HG02840 (cell line): ENCODE results near the gene GPC1.

ENCODE experiments used
- ATAC-seq: cut with Tn5 transposase; IDR thresholded peaks from one replicate; pipeline ENCODE4 v1.9.1; 2021; ENCODE audit warnings: mild to moderate bottlenecking, moderate library complexity, moderate number of reproducible peaks; ENCODE audit not compliant: unreplicated experiment, low FRiP score

The GPC1 gene

GRCh38 chr2:240440251-240440650, 4.8 kb downstream of the GPC1 start:
- no peak for ATAC-seq

GRCh38 chr2:240440704-240441320, 5.3 kb downstream of the GPC1 start:
- ATAC-seq: no peak

GRCh38 chr2:240441326-240441992, 6.0 kb downstream of the GPC1 start:
- no peak for ATAC-seq

GRCh38 chr2:240441993-240442411, 6.5 kb downstream of the GPC1 start:
- no peak for ATAC-seq

GRCh38 chr2:240442891-240443715, 7.6 kb downstream of the GPC1 start:
- ATAC-seq: no peak

GRCh38 chr2:240443891-240444301, 8.4 kb downstream of the GPC1 start:
- ATAC-seq: no peak

GRCh38 chr2:240444464-240444863, 9.0 kb downstream of the GPC1 start:
- ATAC-seq: no peak

GRCh38 chr2:240445961-240446663, 10.6 kb downstream of the GPC1 start:
- no peak for ATAC-seq

- no peak for ATAC-seq
Observed at GRCh38 chr2:240446664-240447175, 11.3 kb downstream of the GPC1 start.

- ATAC-seq: no peak
Observed at GRCh38 chr2:240447331-240447730, 11.9 kb downstream of the GPC1 start.

GRCh38 chr2:240447934-240448333, 12.5 kb downstream of the GPC1 start:
- ATAC-seq: no peak

GRCh38 chr2:240448387-240449274, 13.2 kb downstream of the GPC1 start:
- ATAC-seq: no peak

GRCh38 chr2:240449764-240450531, 14.5 kb downstream of the GPC1 start:
- no peak for ATAC-seq

GRCh38 chr2:240450532-240451107, 15.2 kb downstream of the GPC1 start:
- ATAC-seq: no peak

GRCh38 chr2:240451108-240451611, 15.7 kb downstream of the GPC1 start:
- no peak for ATAC-seq

- no peak for ATAC-seq
Observed at GRCh38 chr2:240451791-240452461, 16.5 kb downstream of the GPC1 start.

GRCh38 chr2:240452462-240453256, 17.2 kb downstream of the GPC1 start:
- no peak for ATAC-seq
